ENCODE data around the gene CDH3. TPM values are rescaled to one million over a fixed set of nuclear protein-coding genes. Genes with fewer than 3 reads are reported as not detected.

The CDH3 gene
- under 1 TPM in 3 of 4 donors, not detected in 1; 0.19 to 0.83 (median 0.75) TPM for total RNA-seq

DNA sequence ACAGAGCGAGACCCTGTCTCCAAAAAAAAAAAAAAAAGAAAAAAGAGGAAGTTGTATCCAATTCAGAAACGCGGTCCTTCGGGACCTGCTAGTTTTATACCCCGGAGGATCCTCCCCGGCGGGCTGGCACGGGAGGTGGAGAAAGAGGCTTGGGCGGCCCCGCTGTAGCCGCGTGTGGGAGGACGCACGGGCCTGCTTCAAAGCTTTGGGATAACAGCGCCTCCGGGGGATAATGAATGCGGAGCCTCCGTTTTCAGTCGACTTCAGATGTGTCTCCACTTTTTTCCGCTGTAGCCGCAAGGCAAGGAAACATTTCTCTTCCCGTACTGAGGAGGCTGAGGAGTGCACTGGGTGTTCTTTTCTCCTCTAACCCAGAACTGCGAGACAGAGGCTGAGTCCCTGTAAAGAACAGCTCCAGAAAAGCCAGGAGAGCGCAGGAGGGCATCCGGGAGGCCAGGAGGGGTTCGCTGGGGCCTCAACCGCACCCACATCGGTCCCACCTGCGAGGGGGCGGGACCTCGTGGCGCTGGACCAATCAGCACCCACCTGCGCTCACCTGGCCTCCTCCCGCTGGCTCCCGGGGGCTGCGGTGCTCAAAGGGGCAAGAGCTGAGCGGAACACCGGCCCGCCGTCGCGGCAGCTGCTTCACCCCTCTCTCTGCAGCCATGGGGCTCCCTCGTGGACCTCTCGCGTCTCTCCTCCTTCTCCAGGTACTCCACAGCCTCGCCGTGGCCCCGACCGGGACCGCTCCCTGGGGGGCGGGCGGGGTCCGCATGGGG is at the start of gene CDH3:
Gene CDH3 (plus strand): TSS at position 596 of the 779 bp plus-strand sequence. CDS start 70 bp downstream, at position 666.
- 3% methylated on average over 26 of the region's 53 CpGs for WGBS
- Histone ChIP-seq H3K4me1 (peaks cover 16 to 30% (median 26%) of the 10 kb centered on the region in 4 donors), H3K27me3 (peaks cover 8 to 84% (median 38%) of the 10 kb centered on the region in 4 donors), H3K36me3 (no peaks in the 10 kb centered on the region), H3K27ac (replicated peaks in 1 of 4) (no peak within 1 kb of the TSS), H3K4me3 (peak within 1 kb of the TSS; percentile 19 to 43 (median 26)), H3K9me3 (no peaks in the 10 kb centered on the region)
- TF ChIP-seq POLR2AphosphoS5 (IDR thresholded peaks at IDR 0.05) = no peak
- no peak for TF ChIP-seq POLR2A (IDR thresholded peaks at IDR 0.05; ENCODE audit: low read depth)
- TF ChIP-seq EP300 (IDR thresholded peaks at IDR 0.05) = no peak
- TF ChIP-seq, protein P1, sequence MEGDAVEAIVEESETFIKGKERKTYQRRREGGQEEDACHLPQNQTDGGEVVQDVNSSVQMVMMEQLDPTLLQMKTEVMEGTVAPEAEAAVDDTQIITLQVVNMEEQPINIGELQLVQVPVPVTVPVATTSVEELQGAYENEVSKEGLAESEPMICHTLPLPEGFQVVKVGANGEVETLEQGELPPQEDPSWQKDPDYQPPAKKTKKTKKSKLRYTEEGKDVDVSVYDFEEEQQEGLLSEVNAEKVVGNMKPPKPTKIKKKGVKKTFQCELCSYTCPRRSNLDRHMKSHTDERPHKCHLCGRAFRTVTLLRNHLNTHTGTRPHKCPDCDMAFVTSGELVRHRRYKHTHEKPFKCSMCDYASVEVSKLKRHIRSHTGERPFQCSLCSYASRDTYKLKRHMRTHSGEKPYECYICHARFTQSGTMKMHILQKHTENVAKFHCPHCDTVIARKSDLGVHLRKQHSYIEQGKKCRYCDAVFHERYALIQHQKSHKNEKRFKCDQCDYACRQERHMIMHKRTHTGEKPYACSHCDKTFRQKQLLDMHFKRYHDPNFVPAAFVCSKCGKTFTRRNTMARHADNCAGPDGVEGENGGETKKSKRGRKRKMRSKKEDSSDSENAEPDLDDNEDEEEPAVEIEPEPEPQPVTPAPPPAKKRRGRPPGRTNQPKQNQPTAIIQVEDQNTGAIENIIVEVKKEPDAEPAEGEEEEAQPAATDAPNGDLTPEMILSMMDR (IDR thresholded peaks at IDR 0.05) = no peak
- DNase-seq (ENCODE audit: extremely low spot score) = no peak
- intact Hi-C loops (cut with DNase I) = no loop called here

DNA sequence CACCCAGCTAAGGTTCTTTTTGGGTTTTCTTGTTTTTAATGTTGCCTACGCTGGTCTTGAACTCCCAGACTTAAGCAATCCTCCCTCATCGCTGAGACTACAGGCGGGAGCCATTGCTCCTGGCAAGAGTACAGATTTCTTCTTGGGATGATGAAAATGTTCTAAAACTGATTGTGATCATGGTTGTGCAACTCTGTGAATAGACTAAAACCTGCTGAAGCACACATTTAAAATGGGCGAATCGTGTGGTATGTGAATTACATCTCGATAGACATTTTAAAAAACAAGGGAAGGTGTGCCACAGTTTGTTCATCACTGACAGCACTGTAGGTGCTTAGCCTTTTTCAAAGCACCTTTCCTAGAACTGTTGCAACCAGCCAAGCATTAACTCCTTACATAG is 48.8 kb upstream of the CDH3 start:
- H3K36me3 ChIP-seq = no peaks in the 10 kb centered on the region
- TF ChIP-seq POLR2AphosphoS5 (IDR thresholded peaks at IDR 0.05) = no peak
- no peak for TF ChIP-seq EP300 (IDR thresholded peaks at IDR 0.05)
- no peak for TF ChIP-seq POLR2A (IDR thresholded peaks at IDR 0.05; ENCODE audit: low read depth)
- TF ChIP-seq, protein P1 (IDR thresholded peaks at IDR 0.05) = no peak
- no peaks in the 10 kb centered on the region for H3K4me1 ChIP-seq
- H3K4me3 ChIP-seq = no peak overlapping the region
- no peaks in the 10 kb centered on the region for H3K27me3 ChIP-seq
- WGBS = 95% methylated on average over 6 of the region's 6 CpGs
- H3K9me3 ChIP-seq = no peaks in the 10 kb centered on the region
- intact Hi-C loops (cut with DNase I) = no loop called here
- DNase-seq (ENCODE audit: extremely low spot score) = no peak
- H3K27ac ChIP-seq (replicated peaks in 1 of 4) = no peak overlapping the region

DNA sequence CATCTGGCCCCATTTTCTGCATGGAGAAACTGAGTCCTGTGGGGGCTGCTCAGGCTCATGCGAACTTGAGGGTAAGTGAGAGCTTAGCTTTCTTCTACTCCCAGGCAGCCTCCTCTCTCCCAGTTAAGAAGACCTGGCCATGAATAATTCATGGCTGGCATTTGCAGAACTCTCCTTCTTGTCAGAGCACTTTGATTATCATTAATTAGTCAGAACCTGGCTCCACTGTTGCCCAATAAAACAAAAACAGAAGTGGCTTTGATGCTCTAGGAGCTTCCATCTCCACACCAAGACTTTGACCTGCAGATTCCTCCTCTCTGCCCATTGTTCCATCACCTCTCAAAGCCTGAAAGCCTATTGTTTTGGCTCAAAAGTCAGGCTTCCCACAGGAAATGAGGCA is 45.5 kb upstream of the CDH3 start:
- intact Hi-C loops (cut with DNase I) = no loop called here
- no peak for DNase-seq (ENCODE audit: extremely low spot score)
- TF ChIP-seq, protein P1 (IDR thresholded peaks at IDR 0.05) = no peak
- no peak for TF ChIP-seq POLR2AphosphoS5 (IDR thresholded peaks at IDR 0.05)
- no peak for TF ChIP-seq POLR2A (IDR thresholded peaks at IDR 0.05; ENCODE audit: low read depth)
- no peak for TF ChIP-seq EP300 (IDR thresholded peaks at IDR 0.05)
- no peak overlapping the region for H3K4me3 ChIP-seq
- WGBS = 100% methylated on average over 1 of the region's 1 CpG
- no peaks in the 10 kb centered on the region for H3K36me3 ChIP-seq
- no peaks in the 10 kb centered on the region for H3K27me3 ChIP-seq
- H3K4me1 ChIP-seq = no peaks in the 10 kb centered on the region
- H3K27ac ChIP-seq (replicated peaks in 1 of 4) = no peak overlapping the region
- H3K9me3 ChIP-seq = no peaks in the 10 kb centered on the region

DNA sequence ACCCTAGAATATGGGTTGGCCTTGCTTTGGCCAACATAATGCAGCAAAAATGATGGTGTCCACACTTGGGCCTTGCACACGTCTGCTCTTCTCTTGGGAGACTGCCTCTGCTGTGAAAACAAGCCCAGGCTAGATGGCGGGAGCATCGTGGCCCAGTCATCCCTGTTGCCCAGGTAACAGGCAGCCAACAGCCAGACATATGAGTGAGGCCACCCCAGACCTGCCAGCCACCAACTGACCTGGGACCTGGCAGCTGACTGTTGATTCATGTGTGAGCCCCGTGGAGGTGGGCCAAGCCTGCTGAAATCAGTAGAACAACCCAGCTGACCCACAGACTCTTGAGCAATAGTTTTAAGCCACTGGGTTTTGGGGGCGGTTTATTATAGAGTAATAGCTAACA is 39.4 kb upstream of the CDH3 start:
- DNase-seq (ENCODE audit: extremely low spot score) = no peak
- intact Hi-C loops (cut with DNase I) = no loop called here
- WGBS = 79% methylated on average over 3 of the region's 5 CpGs

More for the DNA sequence above, 39.4 kb upstream of the CDH3 start:
- TF ChIP-seq, protein P1 (IDR thresholded peaks at IDR 0.05) = no peak
- no peak for TF ChIP-seq POLR2A (IDR thresholded peaks at IDR 0.05; ENCODE audit: low read depth)
- no peak for TF ChIP-seq EP300 (IDR thresholded peaks at IDR 0.05)
- no peak for TF ChIP-seq POLR2AphosphoS5 (IDR thresholded peaks at IDR 0.05)
- H3K27ac ChIP-seq (replicated peaks in 1 of 4) = no peak overlapping the region
- no peaks in the 10 kb centered on the region for H3K36me3 ChIP-seq
- no peak overlapping the region for H3K4me3 ChIP-seq
- H3K4me1 ChIP-seq = no peaks in the 10 kb centered on the region
- no peaks in the 10 kb centered on the region for H3K9me3 ChIP-seq
- H3K27me3 ChIP-seq = no peaks in the 10 kb centered on the region

Measured in esophagus muscularis mucosa (tissue), 4 donors.